Endothelial cell of umbilical vein (primary cell): ENCODE results near the gene EIF3D. TPM values are rescaled to one million over a fixed set of nuclear protein-coding genes. Genes with fewer than 3 reads are reported as not detected.

Experiments used
- BruUV-seq: library from RNA; stranded (reverse); fragments of 400-500 nt; replicated peaks from 2 replicates; lab custom pipeline; 2021; lab: Mats Ljungman, UMichigan
- CTCF ChIA-PET: fragments of 300-600, 350-600 bp; sonication (Branson Sonifier 250); formaldehyde crosslinking; loops from one replicate; lab custom pipeline; 2021; ENCODE audit warnings: antibody characterized with exemption, inconsistent platforms; lab: Charles Lee
- POLR2A ChIA-PET: fragments of 300-600, 350-600 bp; sonication (Branson Sonifier 250); formaldehyde crosslinking; loops from one replicate; lab custom pipeline; 2021; ENCODE audit warnings: antibody characterized with exemption, inconsistent platforms; lab: Charles Lee
- DNase-seq: peaks from one replicate; pipeline ENCODE4 v3.0.0-alpha.2; 2011; ENCODE audit warnings: low read depth, low spot score
- FAIRE-seq: peaks from 2 replicates; lab custom pipeline; 2011; peaks lifted over from hg19 to GRCh38; lab: Jason Lieb, UNC
- H2AFZ ChIP-seq: 2 replicates; pipeline ENCODE4 v1.6.0; 2012; ENCODE audit warnings: low read depth, low read length, control low read depth, inconsistent platforms
- H3K27ac ChIP-seq: 2 replicates; pipeline ENCODE4 v1.5.1; 2011; ENCODE audit warnings: low read depth, mild to moderate bottlenecking, control low read depth, low read length, moderate library complexity; ENCODE audit not compliant: insufficient read depth
- H3K27me3 ChIP-seq, 2 experiments: 2 replicates each; pipeline versions ENCODE4 v1.6.0 to v1.6.1; 2011; ENCODE audit warnings: low read length in 2 of 2, mixed read lengths in 1 of 2; ENCODE audit not compliant: control insufficient read depth in 2 of 2, insufficient read depth in 2 of 2
- H3K36me3 ChIP-seq, 2 experiments: 2 replicates in 1 of 2; 3 replicates in 1 of 2; pipeline ENCODE4 v1.5.1; 2011; ENCODE audit warnings: low read length in 2 of 2, mild to moderate bottlenecking in 1 of 2, moderate library complexity in 1 of 2; ENCODE audit not compliant: control insufficient read depth in 2 of 2, insufficient read depth in 2 of 2; ENCODE audit errors: extremely low read depth in 1 of 2
- H3K4me1 ChIP-seq: 3 replicates; pipeline ENCODE4 v1.5.1; 2011; ENCODE audit warnings: mild to moderate bottlenecking, low read length; ENCODE audit not compliant: control insufficient read depth, insufficient read depth; ENCODE audit errors: extremely low read depth
- H3K4me2 ChIP-seq: 2 replicates; pipeline ENCODE4 v1.6.1; 2011; ENCODE audit warnings: low read length, control low read depth, mixed read lengths; ENCODE audit not compliant: insufficient read depth
- H3K4me3 ChIP-seq, 3 experiments: fragments of 200-600 bp in 1 of 3; sonication (generic), shearing (Covaris generic) in 1 of 3; replicated peaks in 1 of 3; 2 replicates each; pipeline ENCODE4 v1.5.1; 2011 to 2016; ENCODE audit warnings: control low read depth in 3 of 3, low read length in 3 of 3, mild to moderate bottlenecking in 2 of 3, inconsistent platforms in 1 of 3, low read depth in 1 of 3, moderate library complexity in 1 of 3; ENCODE audit not compliant: insufficient read depth in 1 of 3
- H3K79me2 ChIP-seq: 2 replicates; pipeline ENCODE4 v1.6.0; 2012; ENCODE audit warnings: low read length, inconsistent platforms; ENCODE audit not compliant: control insufficient read depth, insufficient read depth
- H3K9ac ChIP-seq: replicated peaks from 2 replicates; pipeline ENCODE3; 2011; ENCODE audit warnings: low read length, control low read depth; ENCODE audit not compliant: insufficient read depth; ENCODE audit errors: extremely low read depth
- H3K9me1 ChIP-seq: replicated peaks from 3 replicates; pipeline ENCODE4 v1.6.0; 2011; ENCODE audit warnings: mild to moderate bottlenecking, low read length; ENCODE audit not compliant: control insufficient read depth, insufficient read depth; ENCODE audit errors: extremely low read depth
- H3K9me3 ChIP-seq: replicated peaks from 2 replicates; pipeline ENCODE4 v1.5.1; 2012; ENCODE audit warnings: low read length, inconsistent platforms; ENCODE audit not compliant: control insufficient read depth, insufficient read depth
- H4K20me1 ChIP-seq: replicated peaks from 2 replicates; pipeline ENCODE3; 2011; ENCODE audit warnings: mild to moderate bottlenecking, low read length; ENCODE audit not compliant: control insufficient read depth, insufficient read depth; ENCODE audit errors: extremely low read depth
- CTCF ChIP-seq, 2 donors: IDR thresholded peaks; 1 replicate in 1 of 2; 2 replicates in 1 of 2; pipeline ENCODE4 v1.5.1; 2011; ENCODE audit warnings: low read length in 2 of 2, mild to moderate bottlenecking in 2 of 2, moderate library complexity in 2 of 2, control low read depth in 1 of 2, inconsistent platforms in 1 of 2, low read depth in 1 of 2; ENCODE audit not compliant: insufficient read depth in 1 of 2; ENCODE audit errors: extremely low read depth in 1 of 2
- EZH2 ChIP-seq: IDR thresholded peaks from 2 replicates; pipeline ENCODE4 v1.6.1; 2012; ENCODE audit warnings: borderline replicate concordance, low read depth, mild to moderate bottlenecking, moderate library complexity, low read length, inconsistent platforms; ENCODE audit not compliant: severe bottlenecking
- FOS ChIP-seq: IDR thresholded peaks from 2 replicates; pipeline ENCODE4 v1.6.1; 2011; ENCODE audit warnings: mild to moderate bottlenecking, low read length, moderate library complexity, borderline replicate concordance; ENCODE audit not compliant: insufficient read depth
- GATA2 ChIP-seq: IDR thresholded peaks from 2 replicates; pipeline ENCODE4 v1.7.0; 2011; ENCODE audit warnings: low read depth, mild to moderate bottlenecking, moderate library complexity, mixed read lengths, low read length; ENCODE audit not compliant: insufficient read length, insufficient read depth
- JUN ChIP-seq: IDR thresholded peaks from 2 replicates; pipeline ENCODE4 v1.6.1; 2011; ENCODE audit warnings: borderline replicate concordance, low read depth; ENCODE audit not compliant: insufficient read length, insufficient read depth
- MAX ChIP-seq: IDR thresholded peaks from 2 replicates; pipeline ENCODE4 v1.6.1; 2011; ENCODE audit not compliant: insufficient read depth, insufficient read length
- MYC ChIP-seq: IDR thresholded peaks from one replicate; pipeline ENCODE4 v1.6.1; 2011; ENCODE audit warnings: mild to moderate bottlenecking, low read depth, low read length
- POLR2A ChIP-seq: IDR thresholded peaks from 2 replicates; pipeline ENCODE4 v1.6.1; 2012; ENCODE audit warnings: low read depth, mild to moderate bottlenecking, control low read depth, low read length
- POLR2AphosphoS5 ChIP-seq: IDR thresholded peaks from 2 replicates; pipeline ENCODE4 v1.6.1; 2012; ENCODE audit warnings: low read depth, mild to moderate bottlenecking, control low read depth, low read length, moderate library complexity; ENCODE audit not compliant: insufficient read depth
- dilution Hi-C: fragments of 300-500 bp; cut with MboI; formaldehyde crosslinking; loops from one replicate; pipeline ENCODE4 v1.15.0; 2019; ENCODE audit warnings: low sequenced_read_pairs; ENCODE audit not compliant: extremely low pct_ligation_motif_present
- intact Hi-C: fragments of 100-400 bp; cut with micrococcal nuclease; formaldehyde crosslinking; loops from one replicate; pipeline ENCODE4 v1.10.0; 2022
- polyA plus RNA-seq, 4 experiments: library from polyadenylated mRNA; depleted of rRNA in 3 of 4; stranded (reverse) in 3 of 4; unstranded in 1 of 4; fragments of >200 nt; gene quantifications; 2 replicates each; pipeline versions ENCODE4 v1.2.1 to v1.2.3, GENCODE V29; 2011 to 2012; ENCODE audit warnings: missing spikeins in 1 of 4
- total RNA-seq: library from RNA; stranded (reverse); gene quantifications from 2 replicates; pipeline ENCODE4 v1.2.3, GENCODE V29; 2021

The EIF3D gene
- total and polyA plus RNA-seq, 2 donors (not counting 3 experiments of a cell fraction or from before 2014, with no cell fraction given), result 201 to 413 TPM

- Histone ChIP-seq H3K27ac (no peak overlapping the region), H4K20me1 (no peaks in the 10 kb centered on the region), H3K9me3 (no peaks in the 10 kb centered on the region), H3K4me3 (no peak overlapping the region), H3K36me3 (no peaks in the 10 kb centered on the region), H3K9ac (no peak overlapping the region), H3K79me2 (no peaks in the 10 kb centered on the region), H3K4me2 (no peak overlapping the region), H3K27me3 (peaks cover 4 to 5% of the 10 kb centered on the region in 2 experiments), H2AFZ (no peak overlapping the region), H3K4me1 (peaks cover 20% of the 10 kb centered on the region), H3K9me1 (no peaks in the 10 kb centered on the region)
- DNase-seq (peak; percentile 15), FAIRE-seq (peak; percentile 92)
- TF ChIP-seq POLR2AphosphoS5 (no peak), CTCF (IDR thresholded peaks at IDR 0.05; ENCODE audit: extremely low read depth in 1 of 2, insufficient read depth in 1 of 2, low read depth in 1 of 2, low read length in 2 of 2) (no peak), MAX (no peak), MYC (no peak), GATA2 (no peak), EZH2 (no peak), JUN (peak; percentile 53), POLR2A (no peak), FOS (peak; percentile 83)
- ChIA-PET CTCF (interaction anchor here (0.6 to 6.0 kb wide), 23 partner anchors 8 to 653 kb away, joined by 3 to 116 read pairs (median 4); partner anchors contain the start of genes KCTD17 and NCF4), POLR2A (interaction anchor here (0.8 kb wide), 1 partner anchor 18 kb away, joined by 3 read pairs; the partner anchor contains the start of gene EIF3D)
- intact Hi-C loops, result loop anchor here (1.0 kb wide), 3 partner anchors 229 to 309 kb away; partner anchors contain the start of gene IFT27
- dilution Hi-C loops, result no loop called here
- BruUV-seq, result no TSS peak
Observed at GRCh38 chr22:36546932-36547331, 18.0 kb upstream of the EIF3D start.
